MG63 (cell line): Measurements from ENCODE around the gene ITGAV. TPM values are rescaled to one million over a fixed set of nuclear protein-coding genes. Genes with fewer than 3 reads are reported as not detected.
A peak's percentile ranks its signal among the peaks of the same experiment; 100 is the strongest.

Source experiments
- DNase-seq: peaks from one replicate; pipeline ENCODE4 v3.0.0-alpha.2; 2020
- H3K27me3 ChIP-seq: fragments of 250-450 bp; sonication (Bioruptor Pico); 2 replicates; pipeline ENCODE4 v1.5.1; 2020; ENCODE audit warnings: mild to moderate bottlenecking, moderate library complexity
- H3K36me3 ChIP-seq: fragments of 250-450 bp; sonication (Bioruptor Pico); 2 replicates; pipeline ENCODE4 v1.5.1; 2020; ENCODE audit warnings: mild to moderate bottlenecking, moderate library complexity
- H3K4me3 ChIP-seq: fragments of 250-450 bp; sonication (Bioruptor Pico); 2 replicates; pipeline ENCODE4 v1.5.1; 2020; ENCODE audit warnings: mild to moderate bottlenecking, moderate library complexity
- H3K9me3 ChIP-seq: fragments of 250-450 bp; sonication (Bioruptor Pico); 2 replicates; pipeline ENCODE4 v1.5.1; 2020; ENCODE audit warnings: mild to moderate bottlenecking, moderate library complexity
- total RNA-seq: library from RNA; depleted of rRNA; stranded (reverse); fragments of >200 nt; shearing (Covaris generic); gene quantifications from 2 replicates; pipeline ENCODE4 v1.2.3, GENCODE V29; 2014; ENCODE audit warnings: low replicate concordance

ITGAV gene
- total RNA-seq, 1 experiment from 2014 or later: 41.3 TPM

DNA sequence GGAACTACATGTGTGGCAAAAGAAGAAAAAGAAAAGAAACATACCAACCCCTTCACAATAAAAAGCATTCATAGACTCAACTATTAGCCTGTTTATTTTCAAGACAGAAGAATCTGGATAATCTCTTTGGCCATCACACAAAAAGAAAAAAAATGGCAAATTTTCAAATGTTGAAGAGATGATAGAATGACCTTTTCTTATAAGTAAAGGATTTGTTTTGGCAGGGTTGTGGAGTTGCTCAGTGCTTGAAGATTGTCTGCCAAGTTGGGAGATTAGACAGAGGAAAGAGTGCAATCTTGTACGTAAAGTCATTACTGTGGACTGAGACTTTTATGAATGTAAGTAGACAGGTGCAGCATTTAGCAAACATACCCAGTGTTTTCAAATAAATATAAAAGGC, 85.5 kb downstream of the ITGAV start:
- no peak overlapping the region for H3K4me3 ChIP-seq
- H3K36me3 ChIP-seq: peaks cover 30% of the 10 kb centered on the region
- peak; percentile 3 for DNase-seq
- no peaks in the 10 kb centered on the region; the same call in 1 of the 2 replicates for H3K9me3 ChIP-seq
- no peaks in the 10 kb centered on the region for H3K27me3 ChIP-seq

DNA sequence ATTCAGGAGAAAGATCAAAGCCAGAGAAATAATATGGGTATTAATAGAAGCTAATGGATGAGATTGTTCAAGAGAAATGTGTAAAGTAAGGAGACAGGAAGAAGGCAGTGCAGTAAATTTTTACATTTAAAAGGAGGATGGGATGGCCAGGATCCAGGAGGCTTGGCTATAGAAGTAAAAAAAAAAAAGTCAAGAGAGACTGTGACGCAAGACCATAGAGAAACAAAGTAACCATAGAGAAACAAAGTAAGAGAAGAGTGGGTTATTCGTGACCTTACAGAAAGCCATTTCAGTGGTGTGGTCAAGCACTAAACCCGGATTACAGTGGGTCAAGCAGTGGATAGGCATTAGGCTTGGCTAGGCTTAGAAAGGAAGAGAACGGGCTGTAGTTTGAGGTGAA, 93.5 kb downstream of the ITGAV start:
- DNase-seq: no peak
- H3K4me3 ChIP-seq: no peak overlapping the region
- peaks cover 4% of the 10 kb centered on the region for H3K36me3 ChIP-seq
- peaks cover 3% of the 10 kb centered on the region for H3K9me3 ChIP-seq
- no peaks in the 10 kb centered on the region for H3K27me3 ChIP-seq

GRCh38 chr2:186687807-186688211, 98.0 kb downstream of the ITGAV start:
- Histone ChIP-seq H3K36me3 (no peaks in the 10 kb centered on the region), H3K4me3 (no peak overlapping the region), H3K9me3 (peaks cover 3% of the 10 kb centered on the region), H3K27me3 (no peaks in the 10 kb centered on the region)
- no peak for DNase-seq

- peaks cover 3% of the 10 kb centered on the region for H3K9me3 ChIP-seq
- no peak overlapping the region for H3K4me3 ChIP-seq
- no peaks in the 10 kb centered on the region for H3K36me3 ChIP-seq
- no peaks in the 10 kb centered on the region for H3K27me3 ChIP-seq
- DNase-seq: no peak
Observed at GRCh38 chr2:186688813-186689212, 99.0 kb downstream of the ITGAV start.

DNA sequence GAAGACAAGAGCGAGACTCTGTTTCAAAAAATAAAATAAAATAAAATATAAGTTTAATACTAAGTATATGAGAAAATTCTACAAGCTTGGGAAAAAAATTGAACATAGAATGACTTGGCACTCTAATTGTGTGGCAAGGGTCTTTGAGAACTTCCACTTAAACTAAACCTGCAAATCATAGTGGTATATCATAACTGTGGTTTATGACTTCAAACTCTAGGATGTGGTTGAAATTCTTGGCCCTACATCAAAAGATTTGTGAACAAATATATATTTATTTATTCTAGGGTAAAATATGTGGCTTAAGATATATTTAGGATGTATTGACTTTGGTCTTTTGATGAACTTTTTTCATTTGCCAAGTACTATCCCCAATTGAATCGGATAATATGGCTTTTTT, 100.9 kb downstream of the ITGAV start:
- DNase-seq: no peak
- Histone ChIP-seq H3K27me3 (no peaks in the 10 kb centered on the region), H3K36me3 (no peaks in the 10 kb centered on the region), H3K9me3 (peaks cover 3% of the 10 kb centered on the region), H3K4me3 (no peak overlapping the region)

GRCh38 chr2:186691231-186691630, 101.4 kb downstream of the ITGAV start:
- peaks cover 3% of the 10 kb centered on the region for H3K9me3 ChIP-seq
- DNase-seq: no peak
- H3K27me3 ChIP-seq: no peaks in the 10 kb centered on the region
- no peaks in the 10 kb centered on the region for H3K36me3 ChIP-seq
- no peak overlapping the region for H3K4me3 ChIP-seq

DNA sequence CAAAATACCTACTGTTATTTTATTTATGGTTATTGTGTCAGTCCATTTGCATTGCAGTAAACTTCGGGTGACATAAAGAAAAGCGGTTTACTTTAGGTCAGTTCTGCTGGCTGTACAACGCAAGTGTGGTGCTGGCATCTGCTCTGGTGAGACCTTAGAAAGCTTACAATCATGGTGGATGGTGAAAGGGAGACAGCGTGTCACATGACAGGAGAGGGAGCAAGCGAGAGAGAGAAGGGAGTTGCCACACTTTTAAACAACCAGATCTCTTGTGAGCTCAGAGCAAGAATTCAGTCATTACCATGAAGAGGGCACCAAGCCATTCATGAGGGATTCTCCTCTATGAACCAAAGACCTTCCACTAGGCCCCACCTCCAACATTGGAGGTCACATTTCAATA, 102.0 kb downstream of the ITGAV start:
- no peak for DNase-seq
- Histone ChIP-seq H3K36me3 (no peaks in the 10 kb centered on the region), H3K27me3 (no peaks in the 10 kb centered on the region), H3K9me3 (peaks cover 3% of the 10 kb centered on the region), H3K4me3 (no peak overlapping the region)

DNA sequence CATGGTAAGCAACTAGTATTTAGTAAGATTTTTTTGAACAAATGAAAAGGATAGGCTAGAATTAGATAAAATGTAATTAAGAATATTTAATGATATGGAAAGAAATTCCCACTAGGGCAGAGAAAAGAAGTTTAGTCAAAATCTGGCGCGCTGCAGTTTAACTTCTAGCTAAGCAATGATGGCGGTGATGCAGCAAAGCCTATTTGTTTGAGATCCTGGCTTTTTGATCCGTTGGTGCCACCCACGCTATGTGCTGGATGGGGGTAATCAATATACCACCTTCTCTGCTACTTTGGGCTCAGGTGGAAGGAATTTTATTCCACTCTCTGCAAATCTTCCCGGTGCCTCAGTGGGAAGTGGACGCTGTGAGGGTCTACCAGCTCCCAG, 103.6 kb downstream of the ITGAV start:
- Histone ChIP-seq H3K9me3 (no peaks in the 10 kb centered on the region; the same call in 1 of the 2 replicates), H3K4me3 (peak overlapping the region; percentile 72), H3K27me3 (no peaks in the 10 kb centered on the region), H3K36me3 (no peaks in the 10 kb centered on the region)
- no peak for DNase-seq

DNA sequence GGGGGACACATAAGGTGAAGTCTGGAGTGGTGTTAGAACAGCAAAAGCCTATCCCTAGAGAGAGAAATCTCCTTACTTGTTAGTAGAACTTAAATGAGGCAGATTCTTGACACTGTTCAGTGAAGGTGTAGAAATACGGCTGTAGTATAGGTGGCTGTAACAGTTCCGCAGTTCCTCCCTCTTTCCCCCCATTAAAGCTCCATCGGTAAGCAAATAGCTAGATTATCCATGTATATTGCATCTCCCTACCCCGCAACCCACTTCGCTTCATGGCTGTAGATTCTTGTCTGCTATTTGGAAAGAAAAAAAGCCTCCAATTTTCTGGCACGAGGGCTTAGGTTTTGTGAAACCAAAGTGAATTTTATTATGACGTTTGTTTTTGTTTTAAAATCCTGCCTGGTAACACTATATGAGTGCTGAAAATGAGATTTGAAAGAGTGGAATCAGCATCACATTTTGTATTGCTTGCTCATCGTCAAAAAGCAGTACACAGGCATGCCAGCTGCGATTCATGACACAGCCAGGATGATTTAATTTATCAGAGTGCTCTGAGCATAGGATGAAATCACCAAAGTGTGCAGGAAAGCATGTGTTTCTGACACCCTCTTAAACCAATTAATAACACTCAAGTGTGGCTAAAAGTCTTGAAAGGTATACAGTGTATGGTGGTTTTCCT, 105.4 kb downstream of the ITGAV start:
- H3K4me3 ChIP-seq: peak overlapping the region; percentile 72
- DNase-seq: peak; percentile 55
- no peaks in the 10 kb centered on the region for H3K9me3 ChIP-seq
- H3K27me3 ChIP-seq: no peaks in the 10 kb centered on the region
- no peaks in the 10 kb centered on the region for H3K36me3 ChIP-seq

- no peak for DNase-seq
- Histone ChIP-seq H3K9me3 (no peaks in the 10 kb centered on the region), H3K36me3 (no peaks in the 10 kb centered on the region), H3K4me3 (no peak overlapping the region), H3K27me3 (no peaks in the 10 kb centered on the region)
Observed at GRCh38 chr2:186696290-186696689, 106.4 kb downstream of the ITGAV start.

DNA sequence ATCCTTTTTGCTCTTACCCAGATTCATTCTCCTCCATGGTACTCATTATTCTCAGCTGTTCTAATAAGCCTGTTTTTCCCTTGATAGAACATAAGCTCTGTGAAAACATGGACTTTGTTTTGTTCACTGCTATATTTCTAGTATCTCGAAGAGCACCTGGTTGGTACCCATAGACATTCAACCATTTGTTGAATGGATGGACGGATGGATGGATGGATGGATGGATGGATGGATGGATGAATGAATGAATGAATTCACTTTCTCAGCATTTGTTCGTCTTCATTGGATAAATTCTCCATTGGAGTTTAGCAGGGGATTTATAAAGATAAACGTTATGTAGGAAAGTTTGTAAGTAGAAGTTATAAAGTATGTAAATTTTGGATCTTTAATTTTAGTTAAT, 106.9 kb downstream of the ITGAV start:
- Histone ChIP-seq H3K9me3 (no peaks in the 10 kb centered on the region), H3K36me3 (no peaks in the 10 kb centered on the region), H3K4me3 (no peak overlapping the region), H3K27me3 (no peaks in the 10 kb centered on the region)
- no peak for DNase-seq

DNA sequence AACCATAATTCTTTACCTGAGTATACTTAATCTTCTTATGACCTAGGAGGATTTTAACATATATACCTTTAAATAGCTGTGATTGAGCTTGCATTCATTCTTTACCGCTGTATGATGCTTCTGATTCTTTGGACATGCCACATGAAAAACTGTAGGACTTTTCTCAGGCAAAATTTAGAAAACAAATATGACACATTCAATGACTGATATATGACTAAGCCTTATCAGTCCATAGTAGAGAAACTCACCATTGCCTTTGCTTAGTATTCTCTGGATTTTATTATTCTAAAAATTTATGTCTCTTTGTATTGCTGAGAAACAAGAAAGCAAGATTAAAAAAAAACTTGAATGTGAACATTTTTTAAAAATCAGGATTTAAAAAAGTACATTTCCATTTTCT, 107.7 kb downstream of the ITGAV start:
- Histone ChIP-seq H3K36me3 (no peaks in the 10 kb centered on the region), H3K9me3 (no peaks in the 10 kb centered on the region), H3K27me3 (no peaks in the 10 kb centered on the region), H3K4me3 (no peak overlapping the region)
- DNase-seq: no peak

- no peaks in the 10 kb centered on the region for H3K36me3 ChIP-seq
- no peak overlapping the region for H3K4me3 ChIP-seq
- H3K9me3 ChIP-seq: no peaks in the 10 kb centered on the region
- no peaks in the 10 kb centered on the region for H3K27me3 ChIP-seq
- DNase-seq: no peak
Observed at GRCh38 chr2:186699742-186700141, 109.9 kb downstream of the ITGAV start.

DNA sequence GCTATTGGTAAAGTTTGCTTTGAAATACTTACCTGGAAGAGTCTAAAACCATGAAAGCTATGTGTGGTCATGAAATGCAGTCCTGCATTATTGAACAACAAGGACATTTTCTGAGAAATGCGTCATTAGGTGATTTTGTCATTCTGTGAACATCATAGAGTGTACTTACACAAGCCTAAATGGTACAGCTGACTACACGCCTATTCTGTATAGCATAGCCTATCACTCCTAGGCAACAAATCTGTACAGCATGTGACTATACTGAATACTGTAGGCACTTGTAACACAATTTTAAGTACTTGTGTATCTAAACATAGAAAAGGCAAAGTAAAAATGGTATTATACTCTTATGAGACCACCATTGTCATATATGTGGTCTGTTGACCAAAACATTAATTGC, 112.2 kb downstream of the ITGAV start:
- DNase-seq: no peak
- Histone ChIP-seq H3K36me3 (no peaks in the 10 kb centered on the region), H3K9me3 (no peaks in the 10 kb centered on the region), H3K4me3 (no peak overlapping the region), H3K27me3 (no peaks in the 10 kb centered on the region)

DNA sequence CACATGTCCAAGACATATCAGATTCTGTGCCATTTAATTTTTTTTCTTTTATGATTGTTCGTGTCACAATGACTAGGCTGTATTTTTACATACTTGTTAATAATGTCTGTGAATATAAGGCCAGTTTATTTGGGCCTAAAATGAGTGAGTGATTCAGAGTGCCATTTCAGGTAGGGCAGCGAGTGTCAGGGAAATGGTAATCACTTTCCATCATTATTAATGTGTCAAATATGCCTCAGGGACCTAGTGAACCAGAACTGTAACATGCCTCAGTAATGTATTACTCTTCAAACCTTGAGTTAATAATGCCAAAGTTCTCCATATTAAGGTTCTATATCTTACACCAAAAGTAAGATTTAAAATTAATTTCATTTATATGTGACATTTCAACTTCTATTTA, 112.6 kb downstream of the ITGAV start:
- no peak for DNase-seq
- H3K4me3 ChIP-seq: no peak overlapping the region
- H3K9me3 ChIP-seq: no peaks in the 10 kb centered on the region
- H3K27me3 ChIP-seq: no peaks in the 10 kb centered on the region
- no peaks in the 10 kb centered on the region for H3K36me3 ChIP-seq

GRCh38 chr2:186704897-186705296, 115.0 kb downstream of the ITGAV start:
- Histone ChIP-seq H3K9me3 (no peaks in the 10 kb centered on the region), H3K36me3 (no peaks in the 10 kb centered on the region), H3K27me3 (no peaks in the 10 kb centered on the region), H3K4me3 (no peak overlapping the region)
- no peak for DNase-seq

- DNase-seq: no peak
Observed at GRCh38 chr2:186709529-186710450, 119.9 kb downstream of the ITGAV start.

GRCh38 chr2:186713691-186714090, 123.8 kb downstream of the ITGAV start:
- DNase-seq: no peak
- Histone ChIP-seq H3K4me3 (no peak overlapping the region), H3K9me3 (no peaks in the 10 kb centered on the region), H3K36me3 (no peaks in the 10 kb centered on the region), H3K27me3 (no peaks in the 10 kb centered on the region)

More at GRCh38 chr2:186709529-186710450, 119.9 kb downstream of the ITGAV start:
- Histone ChIP-seq H3K4me3 (no peak overlapping the region), H3K36me3 (no peaks in the 10 kb centered on the region), H3K9me3 (no peaks in the 10 kb centered on the region), H3K27me3 (no peaks in the 10 kb centered on the region)
